PC-9 (cell line): ENCODE results near the gene KIF9. TPM values are rescaled to one million over a fixed set of nuclear protein-coding genes. Genes with fewer than 3 reads are reported as not detected.

ENCODE experiments used
- BruUV-seq: library from RNA; stranded (reverse); fragments of 400-500 nt; replicated peaks from 2 replicates; lab custom pipeline; 2021; lab: Mats Ljungman, UMichigan
- CTCF ChIA-PET: fragments of 300-600 bp; sonication (Branson Sonifier 250); formaldehyde crosslinking; loops from one replicate; lab custom pipeline; 2022; ENCODE audit warnings: antibody characterized with exemption; lab: Charles Lee
- POLR2A ChIA-PET: fragments of 300-600 bp; sonication (Branson Sonifier 250); formaldehyde crosslinking; loops from one replicate; lab custom pipeline; 2022; ENCODE audit warnings: antibody characterized with exemption; ENCODE audit not compliant: unreplicated experiment; lab: Charles Lee
- DNase-seq, 2 experiments: peaks; one replicate each; pipeline versions ENCODE4 v3.0.0 to v3.0.0-alpha.2; 2015 to 2022; ENCODE audit warnings: mixed read lengths in 1 of 2
- H2AFZ ChIP-seq: fragments of 200-600 bp; sonication (generic); 2 replicates; pipeline ENCODE4 v1.8.1; 2017; ENCODE audit warnings: antibody characterized with exemption
- H3F3A ChIP-seq: fragments of 200-600 bp; sonication (generic); 2 replicates; pipeline ENCODE4 v1.8.1; 2017; ENCODE audit warnings: antibody characterized with exemption, mild to moderate bottlenecking, low read depth; ENCODE audit not compliant: insufficient read depth
- H3K27ac ChIP-seq: fragments of 200-600 bp; sonication (generic); 2 replicates; pipeline ENCODE4 v1.6.1; 2016; ENCODE audit warnings: mixed run types
- H3K27me3 ChIP-seq: fragments of 200-600 bp; sonication (generic); 2 replicates; pipeline ENCODE4 v1.6.1; 2016; ENCODE audit warnings: low read depth, mixed run types; ENCODE audit not compliant: insufficient read depth
- H3K36me3 ChIP-seq: fragments of 200-600 bp; sonication (generic); 2 replicates; pipeline ENCODE4 v1.6.1; 2016; ENCODE audit warnings: low read depth, mixed run types
- H3K4me1 ChIP-seq: fragments of 200-600 bp; sonication (generic); replicated peaks from 2 replicates; pipeline ENCODE4 v1.6.1; 2016; ENCODE audit warnings: mixed run types; ENCODE audit not compliant: insufficient read depth
- H3K4me2 ChIP-seq: fragments of 200-600 bp; sonication (generic); 2 replicates; pipeline ENCODE4 v1.6.1; 2017; ENCODE audit warnings: mixed run types
- H3K4me3 ChIP-seq: fragments of 200-600 bp; sonication (generic); 2 replicates; pipeline ENCODE4 v1.6.1; 2016; ENCODE audit warnings: mixed run types
- H3K79me2 ChIP-seq: fragments of 200-600 bp; sonication (generic); 2 replicates; pipeline ENCODE4 v1.6.1; 2017; ENCODE audit warnings: low read depth, mixed run types
- H3K9me2 ChIP-seq: fragments of 200-600 bp; sonication (generic); 2 replicates; pipeline ENCODE4 v1.8.1; 2017; ENCODE audit warnings: mild to moderate bottlenecking; ENCODE audit not compliant: insufficient read depth
- H3K9me3 ChIP-seq: fragments of 200-600 bp; sonication (generic); 2 replicates; pipeline ENCODE4 v1.8.1; 2016; ENCODE audit warnings: low read depth; ENCODE audit not compliant: insufficient read depth
- H4K20me1 ChIP-seq: fragments of 200-600 bp; sonication (generic); 2 replicates; pipeline ENCODE4 v1.8.1; 2017; ENCODE audit not compliant: insufficient read depth
- CTCF ChIP-seq: fragments of 200-600 bp; sonication (generic); conservative IDR thresholded peaks from 2 replicates; pipeline ENCODE4 v1.6.1; 2017; ENCODE audit warnings: mixed run types, antibody characterized with exemption, mild to moderate bottlenecking, moderate library complexity
- EZH2 ChIP-seq: fragments of 200-600 bp; sonication (generic); IDR thresholded peaks from 2 replicates; pipeline ENCODE4 v1.8.0; 2017; ENCODE audit warnings: antibody characterized with exemption, low read depth
- intact Hi-C: fragments of 100-400 bp; cut with micrococcal nuclease; formaldehyde crosslinking; loops from one replicate; pipeline ENCODE4 v1.10.0; 2022; ENCODE audit not compliant: unreplicated experiment
- total RNA-seq: library from RNA; stranded (reverse); gene quantifications from 2 replicates; pipeline ENCODE4 v1.2.3, GENCODE V29; 2021

Gene KIF9
- total RNA-seq, 1 experiment from 2014 or later = 21.4 TPM

GRCh38 chr3:47228088-47228487 is 54.5 kb downstream of the KIF9 start:
- no peaks in the 10 kb centered on the region for H3F3A ChIP-seq
- no peak for TF ChIP-seq EZH2
- TF ChIP-seq CTCF = no peak
- no peaks in the 10 kb centered on the region for H3K36me3 ChIP-seq
- H3K9me3 ChIP-seq = no peaks in the 10 kb centered on the region
- no peaks in the 10 kb centered on the region for H3K27me3 ChIP-seq
- ChIA-PET CTCF (no interaction called here), POLR2A (interaction anchor here (0.6 kb wide), 1 partner anchor 1072 kb away, joined by 3 read pairs; no protein-coding TSS in a partner anchor)
- H3K79me2 ChIP-seq = no peaks in the 10 kb centered on the region
- no peak overlapping the region for H3K27ac ChIP-seq
- H3K4me1 ChIP-seq = no peaks in the 10 kb centered on the region
- H4K20me1 ChIP-seq = no peaks in the 10 kb centered on the region
- no peaks in the 10 kb centered on the region for H3K9me2 ChIP-seq
- intact Hi-C loops = no loop called here
- H2AFZ ChIP-seq = no peak overlapping the region
- DNase-seq = no peak
- no TSS peak for BruUV-seq
- H3K4me3 ChIP-seq = no peak overlapping the region
- no peak overlapping the region for H3K4me2 ChIP-seq

GRCh38 chr3:47227678-47228077 is 54.9 kb downstream of the KIF9 start:
- no peaks in the 10 kb centered on the region for H3K9me2 ChIP-seq
- H3K79me2 ChIP-seq = no peaks in the 10 kb centered on the region
- no peak overlapping the region for H2AFZ ChIP-seq
- no peaks in the 10 kb centered on the region for H3K4me1 ChIP-seq
- no peak for DNase-seq
- H3K4me3 ChIP-seq = no peak overlapping the region
- CTCF ChIA-PET = no interaction called here
- POLR2A ChIA-PET = no interaction called here
- intact Hi-C loops = no loop called here
- H3K27me3 ChIP-seq = no peaks in the 10 kb centered on the region
- TF ChIP-seq CTCF (no peak), EZH2 (no peak)
- H3K27ac ChIP-seq = no peak overlapping the region
- H4K20me1 ChIP-seq = no peaks in the 10 kb centered on the region
- H3K4me2 ChIP-seq = no peak overlapping the region
- no peaks in the 10 kb centered on the region for H3F3A ChIP-seq
- H3K36me3 ChIP-seq = no peaks in the 10 kb centered on the region
- H3K9me3 ChIP-seq = no peaks in the 10 kb centered on the region
- BruUV-seq = no TSS peak

GRCh38 chr3:47225310-47225906 is 57.2 kb downstream of the KIF9 start:
- Histone ChIP-seq H3K27ac (no peak overlapping the region), H3K4me1 (no peaks in the 10 kb centered on the region), H3K79me2 (no peaks in the 10 kb centered on the region), H3K4me2 (no peak overlapping the region), H3K9me2 (no peaks in the 10 kb centered on the region), H2AFZ (no peak overlapping the region), H3F3A (no peaks in the 10 kb centered on the region), H3K36me3 (no peaks in the 10 kb centered on the region), H3K27me3 (no peaks in the 10 kb centered on the region), H3K4me3 (no peak overlapping the region), H4K20me1 (no peaks in the 10 kb centered on the region), H3K9me3 (no peaks in the 10 kb centered on the region)
- TF ChIP-seq CTCF (no peak), EZH2 (no peak)
- POLR2A ChIA-PET = no interaction called here
- no TSS peak for BruUV-seq
- CTCF ChIA-PET = interaction anchor here (0.5 kb wide), 1 partner anchor 82 kb away, joined by 12 read pairs; no protein-coding TSS in a partner anchor
- intact Hi-C loops = no loop called here
- no peak for DNase-seq
